NOMO-1 treated with DMSO at 0.1 percent for 48 hours (cell line): Measurements from ENCODE around the gene YIF1B.

Experiments used
- DNase-seq: peaks from one replicate; lab custom pipeline; 2025; ENCODE audit not compliant: unreplicated experiment; lab: John Stamatoyannopoulos, UW

Gene YIF1B

DNA sequence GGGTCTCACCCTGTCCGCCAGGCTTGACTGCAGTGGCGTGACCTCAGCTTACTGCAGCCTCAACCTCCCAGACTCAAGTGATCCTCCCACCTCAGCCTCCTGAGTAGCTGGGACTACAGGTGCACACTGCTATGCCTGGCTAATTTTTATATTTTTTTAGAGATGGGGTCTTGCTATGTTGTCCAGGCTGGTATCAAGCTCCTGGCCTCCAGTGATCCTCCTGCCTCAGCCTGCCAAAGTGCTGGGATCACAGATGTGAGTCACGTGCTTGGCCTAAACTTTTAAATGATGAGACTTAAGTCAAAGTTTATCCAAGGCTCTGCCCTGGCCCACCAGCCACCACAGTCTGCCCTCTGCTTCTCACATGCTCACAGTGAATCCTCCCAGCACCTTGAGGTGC is 9.5 kb downstream of the YIF1B start:
- no peak for DNase-seq

DNA sequence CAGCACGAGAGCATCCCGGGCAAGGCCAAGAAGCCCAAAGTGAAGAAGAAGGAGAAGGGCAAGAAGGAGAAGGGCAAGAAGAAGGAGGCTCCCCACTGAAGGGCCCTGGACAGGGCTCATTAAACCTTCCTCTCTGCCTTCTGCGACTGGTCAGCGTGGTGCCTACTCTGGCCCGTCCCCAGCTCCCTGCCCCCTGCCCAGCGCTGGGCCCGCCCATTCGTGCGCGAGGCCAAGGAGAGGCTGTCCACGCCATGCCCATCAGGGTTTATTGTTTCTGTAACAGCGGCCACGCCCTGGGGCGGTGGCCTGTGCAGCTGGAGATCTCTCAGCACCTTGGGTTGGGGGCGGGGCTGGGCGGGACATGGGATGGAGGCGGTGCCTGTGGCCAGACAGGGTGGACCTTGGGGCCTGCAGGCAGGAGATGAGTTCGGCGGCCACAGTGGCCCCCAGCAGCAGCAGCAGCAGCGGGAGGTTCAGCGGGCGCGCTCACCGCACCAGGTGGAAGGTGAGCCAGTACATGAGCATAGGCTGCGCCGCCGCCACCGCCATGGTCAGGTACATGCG is 10.8 kb downstream of the YIF1B start:
- no peak for DNase-seq

DNA sequence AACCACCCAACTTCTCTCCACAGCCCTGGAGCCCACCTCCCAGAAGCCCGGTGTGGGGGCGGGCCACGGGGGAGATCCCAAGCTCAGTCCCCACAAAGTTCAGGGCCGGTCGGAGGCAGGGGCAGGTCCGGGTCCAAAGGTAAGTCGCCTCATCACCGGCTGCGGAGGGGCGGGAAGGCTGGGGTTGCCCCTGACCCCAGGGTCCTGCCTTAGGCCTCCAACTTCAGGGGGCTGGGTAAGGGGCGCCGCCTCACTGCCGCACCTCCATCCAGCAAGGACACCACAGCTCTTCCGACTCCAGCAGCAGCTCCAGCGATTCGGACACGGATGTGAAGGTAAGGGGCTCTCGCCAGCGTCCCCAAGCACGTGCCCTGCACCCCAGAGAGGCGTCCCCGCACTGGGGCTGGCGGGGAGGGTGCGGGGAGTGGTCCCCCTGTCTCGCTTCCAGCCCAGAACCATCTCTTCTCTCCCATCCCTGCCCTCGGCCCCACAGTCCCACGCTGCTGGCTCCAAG is 11.3 kb downstream of the YIF1B start:
- DNase-seq, result no peak

DNA sequence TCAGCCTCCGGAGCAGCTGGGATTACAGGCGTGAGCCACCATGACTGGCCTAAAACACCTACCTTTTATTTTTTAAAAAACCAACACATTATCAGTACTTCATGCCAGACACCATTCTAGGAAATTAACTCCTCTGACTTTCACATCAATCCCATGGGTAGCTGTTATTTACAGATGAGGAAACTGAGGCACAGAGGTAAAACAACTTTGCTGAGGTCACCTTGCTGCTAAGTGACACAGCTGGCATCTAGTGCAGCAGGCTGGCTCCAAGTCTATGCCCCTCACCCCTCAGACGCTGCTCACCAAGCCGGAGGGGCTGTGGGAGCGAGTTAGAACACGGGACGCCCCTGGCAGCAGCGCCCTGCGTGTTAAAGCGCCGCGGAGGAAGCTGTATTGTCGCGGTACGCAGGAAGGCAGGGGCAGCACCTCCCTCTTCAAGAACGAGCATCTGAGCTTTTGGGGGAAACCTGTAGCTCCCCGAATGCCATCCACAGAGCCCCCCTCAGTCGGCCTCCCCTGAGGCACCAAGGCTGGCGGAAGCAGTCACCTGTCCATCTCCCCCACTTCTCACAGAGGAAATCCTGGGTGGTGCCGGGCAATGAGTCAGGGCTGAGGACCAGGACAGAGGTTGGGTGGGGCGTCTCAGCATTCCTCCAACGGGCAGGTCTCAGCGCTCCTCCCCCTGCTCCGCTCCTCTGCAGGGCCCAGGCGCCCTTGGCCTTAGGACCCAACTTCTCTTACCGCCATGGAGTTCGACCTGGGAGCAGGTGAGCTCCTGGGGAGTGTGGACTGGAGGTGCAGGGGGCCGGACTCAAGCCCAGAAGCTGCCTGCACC is 12.0 kb downstream of the YIF1B start, which contains the start of gene C19orf33:
Gene C19orf33, plus strand, starts transcription at position 735 of the 835 bp plus-strand sequence. Its CDS starts 11 bp downstream, at position 746.
- DNase-seq, result no peak

DNA sequence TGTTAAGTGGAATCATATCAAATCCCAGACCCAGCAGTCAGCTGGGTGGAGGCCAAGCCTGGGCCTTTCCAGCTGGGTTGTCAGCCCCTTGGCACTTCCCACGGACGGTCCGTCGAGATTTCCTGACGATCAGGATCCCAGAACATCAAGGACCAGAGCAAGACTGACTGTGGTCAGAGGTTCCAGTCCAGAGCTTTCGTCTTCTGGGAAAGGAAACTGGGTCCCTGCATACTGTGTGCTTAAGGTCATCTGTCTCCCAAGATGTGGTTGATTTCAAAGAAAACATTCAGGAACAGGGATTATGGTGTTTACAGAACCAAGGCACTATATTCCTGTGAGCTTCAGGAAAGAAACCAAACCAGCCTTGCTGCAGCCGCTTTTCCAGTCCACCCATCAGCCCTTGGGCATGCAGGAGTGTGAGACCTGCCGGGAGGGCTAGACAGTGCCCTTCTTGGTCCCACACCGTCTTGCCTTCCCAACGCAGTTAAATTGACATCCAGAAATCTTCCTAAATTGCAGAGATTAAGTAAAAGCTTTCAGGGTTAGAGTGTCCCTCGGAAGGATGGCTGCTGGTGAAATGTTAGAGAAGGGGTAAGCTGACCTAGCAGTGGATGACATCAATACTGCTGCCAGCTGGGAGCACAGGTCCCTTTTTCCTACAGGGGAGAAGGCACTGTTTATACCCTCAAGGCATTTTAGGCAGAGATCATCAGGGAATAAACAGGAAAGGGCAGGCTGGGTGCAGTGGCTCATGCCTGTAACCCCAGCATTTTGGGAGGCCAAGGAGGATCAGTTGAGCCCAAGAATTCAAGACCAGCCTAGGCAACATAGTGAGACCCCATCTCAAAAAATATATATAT is 16.7 kb downstream of the YIF1B start:
- no peak for DNase-seq

DNA sequence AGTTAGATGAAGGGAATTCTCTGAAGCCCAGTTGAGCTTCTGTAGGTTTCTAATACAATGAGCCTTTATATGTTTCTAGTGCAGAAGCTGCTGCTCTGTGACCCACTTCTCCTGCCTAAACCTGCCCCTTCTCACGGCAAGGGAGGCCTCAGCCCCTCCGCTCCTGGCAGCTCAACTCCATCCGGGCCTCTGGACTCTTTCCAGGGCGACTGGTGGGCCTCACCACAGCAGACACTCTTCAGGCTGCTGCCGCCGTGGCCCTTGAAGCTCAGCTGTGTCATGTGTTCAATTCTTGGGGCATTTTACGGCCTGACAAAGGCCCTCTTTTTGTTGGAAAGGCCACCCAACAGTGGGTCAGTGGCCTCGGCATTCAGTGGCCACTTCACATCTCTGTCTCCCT is 21.7 kb downstream of the YIF1B start:
- no peak for DNase-seq

DNA sequence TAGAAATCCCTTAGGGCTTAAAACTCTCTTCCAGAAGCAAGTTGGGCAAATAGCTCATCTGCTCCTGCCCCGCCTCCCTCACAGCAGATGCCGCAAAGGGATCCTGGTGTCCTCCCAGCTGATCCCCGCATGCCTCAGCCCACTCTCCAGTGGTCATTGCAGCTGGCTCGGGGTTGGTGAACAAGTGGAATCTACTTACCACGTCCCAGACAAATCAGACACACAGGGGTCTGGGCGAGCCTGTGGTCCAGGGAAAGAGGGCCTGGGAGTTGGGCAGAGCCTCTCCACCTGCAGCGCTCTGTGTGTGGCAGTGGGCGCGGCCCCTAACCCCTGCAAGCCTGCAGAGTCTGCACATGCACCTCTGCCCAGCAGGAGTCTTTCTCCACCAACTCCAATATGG is 22.5 kb downstream of the YIF1B start:
- no peak for DNase-seq

DNA sequence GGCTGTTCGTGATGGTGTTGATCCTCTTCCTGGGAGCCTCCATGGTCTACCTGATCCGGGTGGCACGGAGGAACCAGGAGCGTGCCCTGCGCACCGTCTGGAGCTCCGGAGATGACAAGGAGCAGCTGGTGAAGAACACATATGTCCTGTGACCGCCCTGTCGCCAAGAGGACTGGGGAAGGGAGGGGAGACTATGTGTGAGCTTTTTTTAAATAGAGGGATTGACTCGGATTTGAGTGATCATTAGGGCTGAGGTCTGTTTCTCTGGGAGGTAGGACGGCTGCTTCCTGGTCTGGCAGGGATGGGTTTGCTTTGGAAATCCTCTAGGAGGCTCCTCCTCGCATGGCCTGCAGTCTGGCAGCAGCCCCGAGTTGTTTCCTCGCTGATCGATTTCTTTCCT is 23.9 kb downstream of the YIF1B start:
- no peak for DNase-seq

DNA sequence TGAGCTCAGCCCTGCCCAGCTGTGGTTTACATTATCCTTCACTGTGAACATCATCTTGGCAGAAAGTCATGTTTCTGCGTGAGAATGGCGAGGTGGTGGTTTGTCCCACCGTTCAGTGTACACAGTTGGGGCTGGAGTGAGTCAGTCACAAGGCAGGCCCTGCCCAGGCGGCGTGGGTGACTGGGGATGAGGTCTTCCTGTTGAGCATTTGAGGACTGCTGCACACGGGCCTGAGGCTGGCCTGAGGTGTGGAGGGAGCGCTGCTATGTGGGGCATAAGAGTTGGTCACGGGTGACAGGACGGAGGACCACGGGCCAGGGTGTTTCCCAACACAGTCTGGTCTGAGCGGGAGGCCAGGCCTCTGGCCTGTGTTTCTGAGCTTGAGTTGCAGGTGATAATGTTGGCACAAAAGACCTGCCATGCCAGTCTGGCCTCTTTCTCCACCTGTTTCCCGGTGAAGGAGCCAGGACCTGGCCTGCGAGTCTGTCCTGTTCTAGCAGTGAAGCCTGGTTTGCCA is 25.1 kb downstream of the YIF1B start:
- no peak for DNase-seq

DNA sequence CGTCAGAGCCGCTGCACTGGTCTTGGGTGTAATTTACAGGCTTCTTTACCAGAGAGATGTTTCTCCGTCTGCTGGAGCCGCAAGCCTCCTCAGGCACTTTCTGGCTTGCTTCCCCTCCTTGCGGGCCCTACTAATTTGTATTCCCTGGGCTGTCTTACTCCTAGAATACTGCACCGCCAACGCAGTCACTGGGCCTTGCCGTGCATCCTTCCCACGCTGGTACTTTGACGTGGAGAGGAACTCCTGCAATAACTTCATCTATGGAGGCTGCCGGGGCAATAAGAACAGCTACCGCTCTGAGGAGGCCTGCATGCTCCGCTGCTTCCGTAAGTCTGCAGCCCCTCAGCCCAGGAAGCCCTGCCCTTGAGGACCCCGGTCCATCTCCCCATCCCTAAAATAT is 25.8 kb downstream of the YIF1B start:
- no peak for DNase-seq

DNA sequence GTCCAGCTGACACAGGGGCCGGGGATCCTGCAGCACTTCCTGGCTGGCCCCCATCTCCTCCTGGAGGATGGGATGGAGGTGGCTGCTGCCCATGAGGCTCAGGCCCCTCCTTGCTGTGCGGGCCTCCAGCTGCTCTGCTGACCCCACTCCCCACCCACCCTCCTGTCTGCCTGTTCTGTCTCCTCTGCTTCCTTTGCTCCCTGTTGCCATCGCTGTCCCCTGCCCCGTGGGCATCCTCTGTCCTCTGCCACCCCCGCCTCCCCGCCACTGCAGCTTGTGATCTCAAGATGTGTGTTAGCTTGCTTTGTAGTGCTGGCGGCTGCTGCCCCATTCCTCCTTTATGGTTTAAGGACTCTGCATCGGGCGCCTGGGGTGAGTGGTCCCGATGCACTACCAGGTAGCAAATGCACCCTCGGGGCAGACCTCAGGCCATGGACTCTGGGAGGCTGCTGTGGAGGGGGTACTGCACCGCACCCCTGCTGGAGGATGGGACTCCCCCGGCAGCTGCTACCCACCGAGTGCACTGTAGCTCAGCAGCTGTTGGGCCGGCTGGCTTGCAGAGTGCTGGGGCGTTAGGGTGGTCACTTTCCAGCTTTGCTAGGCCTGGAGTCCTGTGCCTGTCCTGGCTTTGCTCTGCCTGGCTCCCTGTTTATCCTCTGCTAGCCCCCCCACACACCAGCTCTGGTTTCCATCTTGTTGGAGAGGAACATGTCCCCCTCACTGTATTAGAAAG is 27.5 kb downstream of the YIF1B start:
- DNase-seq, result no peak

DNA sequence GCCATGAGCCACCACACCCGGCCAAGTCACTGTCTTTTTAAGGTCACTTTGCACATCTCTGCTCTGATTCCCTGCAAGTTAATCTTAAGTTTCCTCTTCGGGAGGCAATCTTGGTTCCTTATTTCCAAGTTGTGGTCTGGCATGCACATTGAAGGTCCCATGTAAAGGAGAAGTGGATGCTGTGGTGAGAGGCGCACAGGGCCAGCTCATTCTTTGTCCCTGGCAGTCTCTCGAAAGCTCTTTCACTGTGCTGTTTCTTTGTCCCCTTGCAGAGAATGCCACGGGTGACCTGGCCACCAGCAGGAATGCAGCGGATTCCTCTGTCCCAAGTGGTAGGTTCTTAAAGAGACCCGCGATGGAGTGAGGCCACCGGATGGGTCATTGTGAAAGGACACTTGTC is 28.1 kb downstream of the YIF1B start:
- peak; percentile 88 for DNase-seq

DNA sequence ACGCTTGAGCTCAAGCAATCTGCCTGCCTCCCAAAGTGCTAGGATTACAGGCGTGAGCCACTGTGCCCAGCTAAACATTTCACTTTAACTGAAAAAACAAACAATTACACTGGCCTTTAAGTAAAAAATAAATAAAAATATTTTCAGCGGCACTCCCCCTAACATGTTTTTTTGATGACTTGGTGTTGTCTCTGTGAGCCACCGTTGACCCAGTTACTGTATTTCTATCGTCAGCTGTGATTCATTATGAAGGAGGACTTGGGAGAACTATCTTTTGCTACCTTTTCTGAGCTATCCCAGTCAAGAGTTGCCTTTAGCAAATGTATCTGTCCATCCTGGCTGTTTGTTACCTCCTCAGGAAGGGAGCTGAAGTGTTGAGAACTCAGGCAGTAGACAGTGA is 30.2 kb downstream of the YIF1B start:
- DNase-seq, result no peak

DNA sequence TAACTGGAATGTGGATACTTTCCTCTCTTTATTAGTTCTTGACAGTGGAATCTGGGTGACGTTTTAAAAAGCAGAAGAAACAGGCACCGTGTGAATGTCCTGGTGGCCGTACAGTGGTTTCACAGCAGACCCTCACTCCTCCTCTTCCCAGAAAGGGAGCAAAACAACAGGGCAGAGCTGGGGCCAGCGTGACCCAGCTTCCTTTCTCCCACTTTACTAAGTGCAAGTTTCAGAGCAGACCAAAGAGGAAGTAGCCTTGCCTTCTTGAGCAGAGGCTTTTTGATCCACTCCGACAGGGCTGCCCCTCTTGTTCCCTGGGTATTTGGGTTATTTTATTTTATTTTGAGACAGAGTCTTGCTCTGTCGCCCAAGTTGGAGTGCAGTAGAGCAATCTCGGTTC is 31.3 kb downstream of the YIF1B start:
- peak; percentile 52 for DNase-seq

DNA sequence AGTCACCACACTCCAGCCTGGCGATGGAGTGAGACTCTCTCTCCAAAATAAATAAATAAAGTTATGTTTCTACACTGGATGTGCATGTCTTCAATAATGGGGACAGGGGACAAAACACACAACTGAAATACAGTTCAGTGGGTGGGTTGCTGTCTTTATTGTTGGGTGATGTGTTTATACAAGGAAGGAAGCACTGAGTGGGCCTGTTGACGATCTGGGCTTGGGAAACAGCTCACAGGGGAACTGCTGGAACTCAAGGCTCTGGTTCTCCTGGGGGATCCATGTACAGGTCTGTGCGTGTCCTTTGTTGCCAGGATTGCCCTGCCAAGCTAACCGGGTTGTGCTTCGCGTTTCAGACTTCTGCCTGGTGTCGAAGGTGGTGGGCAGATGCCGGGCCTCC is 32.5 kb downstream of the YIF1B start:
- DNase-seq, result no peak

DNA sequence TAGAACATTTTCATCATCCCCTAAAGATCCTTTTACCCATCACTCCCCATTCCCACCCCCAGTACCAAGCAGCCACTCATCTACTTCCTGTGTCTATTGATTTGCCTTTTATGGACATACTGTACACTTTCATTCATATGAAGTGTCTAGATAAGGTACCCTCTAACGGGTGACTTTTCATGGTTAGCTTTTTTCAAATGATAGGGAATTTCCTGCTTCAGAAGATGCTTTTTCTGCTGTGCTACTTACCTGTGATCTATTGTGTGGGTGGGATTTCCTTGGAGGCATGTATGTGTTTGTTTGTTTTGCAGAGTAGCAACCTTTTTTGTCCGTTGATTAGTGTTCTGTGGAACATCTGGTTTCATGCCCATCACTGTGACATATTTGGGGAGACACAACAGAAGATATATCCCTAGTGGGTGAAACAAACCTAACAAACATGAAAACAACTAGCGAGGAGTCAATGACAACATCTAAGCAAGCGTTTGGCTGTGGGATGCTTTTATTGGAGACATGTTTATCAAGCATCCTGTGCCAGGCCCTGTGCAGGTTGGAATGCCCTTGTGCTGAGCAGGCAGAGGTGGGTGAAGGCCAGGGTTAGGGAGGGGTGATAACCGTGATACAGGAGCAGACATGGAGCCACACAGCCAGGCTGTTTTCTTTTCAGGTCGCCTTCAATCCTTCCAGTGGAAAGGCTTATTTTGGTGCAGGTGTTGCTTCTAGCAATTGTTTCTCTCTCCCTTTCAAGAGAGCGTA is 33.8 kb downstream of the YIF1B start:
- DNase-seq, result no peak

DNA sequence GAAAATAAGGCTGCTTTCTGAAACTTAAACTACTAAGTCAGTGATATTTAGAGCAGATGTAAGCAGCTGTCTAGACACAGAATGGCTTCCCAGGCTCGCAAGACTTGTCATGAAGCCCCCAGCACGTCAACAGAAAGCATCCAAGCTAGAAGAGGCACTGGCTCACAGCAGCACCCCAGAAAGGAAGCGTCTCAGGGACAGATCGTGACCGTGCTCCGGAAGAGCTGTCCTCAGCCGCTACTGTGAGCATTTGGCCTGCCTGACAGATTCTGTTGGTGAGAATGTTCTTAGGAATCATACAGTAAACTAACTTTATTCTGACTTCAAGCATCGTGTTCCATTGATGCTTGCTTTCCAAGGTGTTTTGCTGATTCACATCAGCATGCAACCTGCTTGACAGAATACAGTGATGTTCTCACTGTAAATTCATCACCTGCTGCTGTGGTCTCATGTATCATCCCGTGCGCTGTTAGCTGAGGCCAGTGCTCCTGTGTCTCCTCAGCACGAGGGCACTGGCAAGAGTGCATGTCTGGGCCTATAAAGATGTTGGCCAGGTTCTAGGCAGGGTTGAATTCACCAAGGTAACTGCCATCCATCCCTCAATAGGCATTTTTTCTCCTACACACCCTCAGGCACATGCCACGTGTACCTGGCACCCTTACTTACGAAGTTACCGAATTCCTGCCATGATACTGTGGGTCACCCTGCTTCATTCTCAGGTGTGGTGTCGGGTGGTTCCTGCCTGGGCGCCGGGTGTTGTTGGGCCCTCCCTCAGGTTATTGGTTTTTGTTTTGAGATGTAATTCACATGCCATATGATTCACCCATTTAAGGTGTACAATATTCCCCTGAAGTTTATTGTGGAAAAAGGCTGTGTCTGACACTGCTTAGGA is 35.5 kb downstream of the YIF1B start:
- DNase-seq, result no peak

DNA sequence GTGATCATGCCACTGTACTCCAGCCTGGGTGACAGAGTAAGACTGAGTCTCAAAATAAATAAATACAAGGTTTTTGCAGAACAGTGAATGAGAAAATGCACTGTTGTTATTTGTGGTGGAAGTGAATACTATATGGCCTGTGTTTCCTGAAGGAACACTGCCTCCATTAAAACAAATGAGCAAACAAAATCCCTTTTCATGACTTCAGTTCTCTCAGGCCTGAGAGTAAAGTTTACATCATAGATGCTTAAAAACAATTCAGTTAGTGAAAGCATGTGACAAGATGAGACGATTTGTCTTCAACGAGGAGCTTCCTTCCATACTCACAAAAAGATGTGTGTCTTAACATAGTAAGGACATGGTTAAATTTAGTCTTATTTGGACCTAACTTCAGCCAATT is 37.0 kb downstream of the YIF1B start:
- no peak for DNase-seq
